Esophagus squamous epithelium (tissue), 5 donors: ENCODE results near the gene RSBN1L. TPM values are rescaled to one million over a fixed set of nuclear protein-coding genes. Genes with fewer than 3 reads are reported as not detected.

Experiments
- DNase-seq: peaks from one replicate; lab custom pipeline; 2025; lab: John Stamatoyannopoulos, UW
- H3K27ac ChIP-seq, 4 donors: fragments of 200-600 bp; sonication (generic); one replicate each; pipeline ENCODE4 v1.5.1; 2016 to 2019; ENCODE audit warnings: mild to moderate bottlenecking in 1 of 4
- H3K27me3 ChIP-seq, 4 donors: fragments of 200-600 bp; sonication (generic); 1 replicate in 3 of 4; 2 replicates in 1 of 4; pipeline versions ENCODE4 v1.5.1 to v1.6.0; 2017 to 2021; ENCODE audit warnings: antibody characterized with exemption in 1 of 4
- H3K36me3 ChIP-seq, 3 donors: fragments of 200-600 bp; sonication (generic); one replicate each; pipeline ENCODE4 v1.5.1; 2016 to 2019
- H3K4me1 ChIP-seq, 3 donors: fragments of 200-600 bp; sonication (generic); one replicate each; pipeline ENCODE4 v1.5.1; 2017 to 2019
- H3K4me3 ChIP-seq, 4 donors: fragments of 200-600 bp; sonication (generic); 1 replicate in 3 of 4; 2 replicates in 1 of 4; pipeline ENCODE4 v1.5.1; 2016 to 2019; ENCODE audit warnings: mild to moderate bottlenecking in 2 of 4, moderate library complexity in 1 of 4
- H3K9me3 ChIP-seq, 3 donors: fragments of 200-600 bp; sonication (generic); one replicate each; pipeline ENCODE4 v1.5.1; 2016 to 2019
- CTCF ChIP-seq, 6 experiments: fragments of 450-650 bp in 4 of 6; fragments of 200-600 bp in 2 of 6; sonication (generic) in 2 of 6; IDR thresholded peaks; one replicate each; pipeline ENCODE4 v1.5.1; 2016 to 2019; ENCODE audit warnings: antibody characterized with exemption in 6 of 6, mild to moderate bottlenecking in 4 of 6, moderate library complexity in 4 of 6
- POLR2A ChIP-seq, 4 donors: fragments of 450-650 bp; IDR thresholded peaks; one replicate each; pipeline ENCODE4 v1.6.1; 2017; ENCODE audit warnings: antibody characterized with exemption in 4 of 4, mild to moderate bottlenecking in 4 of 4, moderate library complexity in 3 of 4
- WGBS, 2 donors: methylation state at CpG; one replicate each; pipeline ENCODE4 v1.1.5; 2018; 5-methylcytosine and 5-hydroxymethylcytosine counted together
- intact Hi-C: fragments of 100-400 bp; cut with DNase I; formaldehyde crosslinking; loops from one replicate; pipeline ENCODE4 v1.15.0; 2022
- total RNA-seq, 4 donors: library from RNA; depleted of rRNA; stranded (reverse); fragments of >200 nt; gene quantifications; one replicate each; pipeline ENCODE4 v1.1.0, GENCODE V29; 2016
- donor health status: DM: yes; HTN: yes; CAD: no.

RSBN1L gene
- total RNA-seq, 4 donors from 2014 or later = 10.8 to 22.9 (median 14.1) TPM

- Histone ChIP-seq H3K4me1 (peaks cover 0 to 38% (median 6%) of the 10 kb centered on the region in 3 donors), H3K9me3 (peaks cover 0 to 17% (median 0%) of the 10 kb centered on the region in 3 donors), H3K36me3 (no peaks in the 10 kb centered on the region), H3K27ac (no peak overlapping the region), H3K27me3 (no peaks in the 10 kb centered on the region), H3K4me3 (no peak overlapping the region)
- intact Hi-C loops = no loop called here
- no peak for DNase-seq
- TF ChIP-seq CTCF (IDR thresholded peaks at IDR 0.05) = no peak
- TF ChIP-seq POLR2A (IDR thresholded peaks at IDR 0.05) = no peak
- WGBS, 2 donors = 50 to 84% methylated on average over 2 of the region's 2 CpGs
Observed at GRCh38 chr7:77802557-77803405, 106.5 kb downstream of the RSBN1L start.

- intact Hi-C loops = no loop called here
- no peak overlapping the region for H3K27ac ChIP-seq
- no peaks in the 10 kb centered on the region for H3K36me3 ChIP-seq
- 92 to 94% methylated on average over 2 of the region's 2 CpGs for WGBS, 2 donors
- H3K9me3 ChIP-seq = peaks cover 0 to 23% (median 0%) of the 10 kb centered on the region in 3 donors
- H3K27me3 ChIP-seq = no peaks in the 10 kb centered on the region
- TF ChIP-seq CTCF (IDR thresholded peaks at IDR 0.05) (no peak), POLR2A (IDR thresholded peaks at IDR 0.05) (no peak)
- DNase-seq = no peak
- H3K4me1 ChIP-seq = peaks cover 0 to 16% (median 0%) of the 10 kb centered on the region in 3 donors
- no peak overlapping the region for H3K4me3 ChIP-seq
Observed at GRCh38 chr7:77806425-77806824, 110.2 kb downstream of the RSBN1L start.

- Histone ChIP-seq H3K36me3 (no peaks in the 10 kb centered on the region), H3K27ac (no peak overlapping the region), H3K27me3 (no peaks in the 10 kb centered on the region), H3K4me3 (no peak overlapping the region), H3K4me1 (no peaks in the 10 kb centered on the region), H3K9me3 (peaks cover 0 to 23% (median 0%) of the 10 kb centered on the region in 3 donors)
- intact Hi-C loops = no loop called here
- no peak for TF ChIP-seq POLR2A (IDR thresholded peaks at IDR 0.05)
- no peak for TF ChIP-seq CTCF (IDR thresholded peaks at IDR 0.05)
- WGBS, 2 donors = 68 to 75% methylated on average over 1 of the region's 1 CpG
- DNase-seq = no peak
Observed at GRCh38 chr7:77808517-77808916, 112.3 kb downstream of the RSBN1L start.

- no peak overlapping the region for H3K27ac ChIP-seq
- DNase-seq = no peak
- no peaks in the 10 kb centered on the region for H3K4me1 ChIP-seq
- peaks cover 0 to 7% (median 0%) of the 10 kb centered on the region in 3 donors for H3K36me3 ChIP-seq
- H3K4me3 ChIP-seq = no peak overlapping the region
- intact Hi-C loops = no loop called here
- no peaks in the 10 kb centered on the region for H3K27me3 ChIP-seq
- WGBS, 2 donors = 85 to 93% methylated on average over 2 of the region's 2 CpGs
- TF ChIP-seq CTCF (IDR thresholded peaks at IDR 0.05) (no peak), POLR2A (IDR thresholded peaks at IDR 0.05) (no peak)
- peaks cover 0 to 14% (median 0%) of the 10 kb centered on the region in 3 donors for H3K9me3 ChIP-seq
Observed at GRCh38 chr7:77811516-77812289, 115.4 kb downstream of the RSBN1L start.

GRCh38 chr7:77812290-77812685 lies 116.0 kb downstream of the RSBN1L start:
- Histone ChIP-seq H3K27me3 (no peaks in the 10 kb centered on the region), H3K27ac (no peak overlapping the region), H3K9me3 (peaks cover 0 to 9% (median 0%) of the 10 kb centered on the region in 3 donors), H3K4me3 (no peak overlapping the region), H3K4me1 (no peaks in the 10 kb centered on the region), H3K36me3 (peaks cover 0 to 13% (median 0%) of the 10 kb centered on the region in 3 donors)
- 71% methylated on average over 1 of the region's 1 CpG; no CpG with 5 or more reads in 1 of the 2 donors for whole genome bisulfite sequencing, 2 donors
- no peak for DNase-seq
- intact Hi-C loops = no loop called here
- no peak for TF ChIP-seq CTCF (IDR thresholded peaks at IDR 0.05)
- no peak for TF ChIP-seq POLR2A (IDR thresholded peaks at IDR 0.05)
